Measurements from ENCODE around the gene KCNJ6. TPM values are rescaled to one million over a fixed set of nuclear protein-coding genes. Genes with fewer than 3 reads are reported as not detected.

KCNJ6 gene
- total RNA-seq, 1 experiment from 2014 or later: not detected

GRCh38 chr21:37845535-37845934 is 70.7 kb downstream of the KCNJ6 start:
- DNase-seq: no peak
- no TSS peak for BruUV-seq (replicated peaks)
- no peak for TF ChIP-seq CTCF (IDR thresholded peaks at IDR 0.05; ENCODE audit: insufficient read depth in 1 of 2, low read depth in 1 of 2, low read length in 1 of 2, severe bottlenecking in 1 of 2, unreplicated experiment in 1 of 2)
- no peak overlapping the region for H3K27ac Mint-ChIP-seq (ENCODE audit: unreplicated experiment)
- H3K9me3 Mint-ChIP-seq (ENCODE audit: unreplicated experiment): peaks cover 28% of the 10 kb centered on the region
- no peak overlapping the region for H3K4me3 ChIP-seq (ENCODE audit: low read depth, low read length)
- H3K4me1 ChIP-seq: peaks cover 12% of the 10 kb centered on the region
- no peak overlapping the region for H3K4me3 Mint-ChIP-seq (ENCODE audit: unreplicated experiment)
- no peaks in the 10 kb centered on the region for H3K36me3 ChIP-seq (ENCODE audit: control insufficient read depth, insufficient read depth, low read length)
- H3K36me3 Mint-ChIP-seq (ENCODE audit: insufficient read depth, unreplicated experiment): no peaks in the 10 kb centered on the region
- CTCF ChIA-PET: no interaction called here
- intact Hi-C loops (cut with micrococcal nuclease; ENCODE audit: unreplicated experiment): no loop called here
- peaks cover 17% of the 10 kb centered on the region for H3K4me1 Mint-ChIP-seq (ENCODE audit: low read depth, unreplicated experiment)
- H3K27me3 Mint-ChIP-seq (ENCODE audit: insufficient read depth, unreplicated experiment): peaks cover 5% of the 10 kb centered on the region
- POLR2A ChIA-PET: no interaction called here
- no peaks in the 10 kb centered on the region for H3K9me3 ChIP-seq
- no peaks in the 10 kb centered on the region for H3K27me3 ChIP-seq (replicated peaks; ENCODE audit: control insufficient read depth, insufficient read depth, low read length)

- no peak for DNase-seq
- H3K9me3 Mint-ChIP-seq (ENCODE audit: unreplicated experiment): peaks cover 12% of the 10 kb centered on the region
- TF ChIP-seq CTCF (IDR thresholded peaks at IDR 0.05; ENCODE audit: insufficient read depth in 1 of 2, low read depth in 1 of 2, low read length in 1 of 2, severe bottlenecking in 1 of 2, unreplicated experiment in 1 of 2): no peak
- H3K36me3 Mint-ChIP-seq (ENCODE audit: insufficient read depth, unreplicated experiment): no peaks in the 10 kb centered on the region
- POLR2A ChIA-PET: no interaction called here
- intact Hi-C loops (cut with micrococcal nuclease; ENCODE audit: unreplicated experiment): no loop called here
- H3K27me3 Mint-ChIP-seq (ENCODE audit: insufficient read depth, unreplicated experiment): peaks cover 9% of the 10 kb centered on the region
- Histone ChIP-seq H3K27me3 (replicated peaks; ENCODE audit: control insufficient read depth, insufficient read depth, low read length) (no peaks in the 10 kb centered on the region), H3K36me3 (ENCODE audit: control insufficient read depth, insufficient read depth, low read length) (no peaks in the 10 kb centered on the region), H3K9me3 (no peaks in the 10 kb centered on the region), H3K4me1 (no peaks in the 10 kb centered on the region), H3K4me3 (ENCODE audit: low read depth, low read length) (no peak overlapping the region)
- CTCF ChIA-PET: interaction anchor here (0.6 kb wide), 1 partner anchor 131 kb away, joined by 3 read pairs; no protein-coding TSS in a partner anchor
- no peak overlapping the region for H3K4me3 Mint-ChIP-seq (ENCODE audit: unreplicated experiment)
- H3K27ac Mint-ChIP-seq (ENCODE audit: unreplicated experiment): no peak overlapping the region
- BruUV-seq (replicated peaks): no TSS peak
- peaks cover 6% of the 10 kb centered on the region for H3K4me1 Mint-ChIP-seq (ENCODE audit: low read depth, unreplicated experiment)
These were observed 73.1 kb downstream of the KCNJ6 start for GRCh38 chr21:37843191-37843590.

GRCh38 chr21:37842163-37842919 is 73.9 kb downstream of the KCNJ6 start:
- Histone ChIP-seq H3K27me3 (replicated peaks; ENCODE audit: control insufficient read depth, insufficient read depth, low read length) (no peaks in the 10 kb centered on the region), H3K4me1 (no peaks in the 10 kb centered on the region), H3K36me3 (ENCODE audit: control insufficient read depth, insufficient read depth, low read length) (no peaks in the 10 kb centered on the region), H3K4me3 (ENCODE audit: low read depth, low read length) (no peak overlapping the region), H3K9me3 (no peaks in the 10 kb centered on the region)
- no peak for DNase-seq
- intact Hi-C loops (cut with micrococcal nuclease; ENCODE audit: unreplicated experiment): no loop called here
- Mint-ChIP-seq H3K27me3 (ENCODE audit: insufficient read depth, unreplicated experiment) (peaks cover 9% of the 10 kb centered on the region), H3K4me3 (ENCODE audit: unreplicated experiment) (no peak overlapping the region), H3K4me1 (ENCODE audit: low read depth, unreplicated experiment) (no peaks in the 10 kb centered on the region), H3K36me3 (ENCODE audit: insufficient read depth, unreplicated experiment) (no peaks in the 10 kb centered on the region), H3K27ac (ENCODE audit: unreplicated experiment) (no peak overlapping the region), H3K9me3 (ENCODE audit: unreplicated experiment) (peaks cover 3% of the 10 kb centered on the region)
- BruUV-seq (replicated peaks): no TSS peak
- ChIA-PET CTCF (interaction anchor here (0.6 kb wide), 1 partner anchor 130 kb away, joined by 3 read pairs; no protein-coding TSS in a partner anchor), POLR2A (no interaction called here)
- TF ChIP-seq CTCF (IDR thresholded peaks at IDR 0.05; ENCODE audit: insufficient read depth in 1 of 2, low read depth in 1 of 2, low read length in 1 of 2, severe bottlenecking in 1 of 2, unreplicated experiment in 1 of 2): no peak

Measured in Caco-2 (cell line).